SK-N-SH treated with all-trans-retinoic acid at 6 μM for 48 hours (cell line): ENCODE data around the gene LRMDA.

ENCODE experiments used
- ATAC-seq: fragments of 200-7000 bp; cut with Tn5 transposase; 3 replicates; pipeline ENCODE4 v1.9.1; 2020; ENCODE audit warnings: mild to moderate bottlenecking, moderate library complexity
- ARNTL ChIP-seq: fragments of 450-650 bp; formaldehyde crosslinking; IDR thresholded peaks from 2 replicates; pipeline ENCODE4 v1.5.0; 2020; ENCODE audit warnings: low read depth, mild to moderate bottlenecking, moderate library complexity, borderline replicate concordance
- BACH2 ChIP-seq: fragments of 250-450 bp; sonication (Bioruptor Pico); IDR thresholded peaks from 2 replicates; pipeline ENCODE4 v1.9.0; 2021; ENCODE audit warnings: mild to moderate bottlenecking, borderline replicate concordance
- CSDC2 ChIP-seq: fragments of 250-450 bp; sonication (Bioruptor Pico); IDR thresholded peaks from 2 replicates; pipeline ENCODE4 v1.5.0; 2020; ENCODE audit warnings: mild to moderate bottlenecking, moderate library complexity
- GLIS3 ChIP-seq: fragments of 250-450 bp; sonication (Bioruptor Pico); IDR thresholded peaks from 2 replicates; pipeline ENCODE4 v1.5.0; 2020; ENCODE audit warnings: mild to moderate bottlenecking, moderate library complexity
- ISL1 ChIP-seq: fragments of 250-450 bp; sonication (Bioruptor Pico); IDR thresholded peaks from 2 replicates; pipeline ENCODE4 v2.1.2; 2022; ENCODE audit warnings: mild to moderate bottlenecking, moderate library complexity
- OSR1 ChIP-seq: fragments of 250-450 bp; sonication (Bioruptor Pico); IDR thresholded peaks from 2 replicates; pipeline ENCODE4 v1.8.0; 2022; ENCODE audit warnings: moderate library complexity, mild to moderate bottlenecking, inconsistent platforms
- PATZ1 ChIP-seq: fragments of 250-450 bp; sonication (Bioruptor Pico); IDR thresholded peaks from 2 replicates; pipeline ENCODE4 v1.8.0; 2020; ENCODE audit warnings: mild to moderate bottlenecking, moderate library complexity, borderline replicate concordance
- PPARA ChIP-seq: fragments of 250-450 bp; sonication (Bioruptor Pico); IDR thresholded peaks from 2 replicates; pipeline ENCODE4 v1.5.0; 2020; ENCODE audit warnings: mild to moderate bottlenecking, borderline replicate concordance
- RARB ChIP-seq: fragments of 250-450 bp; sonication (Bioruptor Pico); IDR thresholded peaks from 2 replicates; pipeline ENCODE4 v1.8.0; 2021; ENCODE audit warnings: mild to moderate bottlenecking, moderate library complexity
- SNAI2 ChIP-seq: fragments of 250-450 bp; sonication (Bioruptor Pico); IDR thresholded peaks from 2 replicates; pipeline ENCODE4 v1.5.0; 2020; ENCODE audit warnings: mild to moderate bottlenecking, moderate library complexity
- TCF4 ChIP-seq: fragments of 250-450 bp; sonication (Bioruptor Pico); IDR thresholded peaks from 2 replicates; pipeline ENCODE4 v1.8.0; 2021; ENCODE audit warnings: mild to moderate bottlenecking, moderate library complexity, borderline replicate concordance
- ZC3H10 ChIP-seq: fragments of 250-450 bp; sonication (Bioruptor Pico); IDR thresholded peaks from 2 replicates; pipeline ENCODE4 v1.5.1; 2021; ENCODE audit warnings: mild to moderate bottlenecking, moderate library complexity
- ZFP3 ChIP-seq: fragments of 250-450 bp; sonication (Bioruptor Pico); IDR thresholded peaks from 2 replicates; pipeline ENCODE4 v1.5.0; 2020; ENCODE audit warnings: mild to moderate bottlenecking, moderate library complexity
- ZFP30 ChIP-seq: fragments of 450-650 bp; formaldehyde crosslinking; IDR thresholded peaks from 2 replicates; pipeline ENCODE4 v1.5.0; 2022; ENCODE audit warnings: mild to moderate bottlenecking, moderate library complexity
- ZNF565 ChIP-seq: fragments of 450-650 bp; formaldehyde crosslinking; conservative IDR thresholded peaks from 2 replicates; pipeline ENCODE4 v1.5.0; 2020; ENCODE audit warnings: low read depth, mild to moderate bottlenecking, moderate library complexity
- ZNF70 ChIP-seq: fragments of 450-650 bp; formaldehyde crosslinking; IDR thresholded peaks from 2 replicates; pipeline ENCODE4 v1.5.0; 2020; ENCODE audit warnings: mild to moderate bottlenecking, moderate library complexity
- TF ChIP-seq, protein P1 (sequence below): fragments of 250-450 bp; sonication (Bioruptor Pico); IDR thresholded peaks from 2 replicates; pipeline ENCODE4 v1.8.0; 2021; ENCODE audit warnings: low read depth, mild to moderate bottlenecking, moderate library complexity, borderline replicate concordance
- TF ChIP-seq, protein P2 (sequence below): fragments of 250-450 bp; sonication (Bioruptor Pico); IDR thresholded peaks from 2 replicates; pipeline ENCODE4 v1.5.1; 2021; ENCODE audit warnings: mild to moderate bottlenecking, moderate library complexity
- TF ChIP-seq, protein P3 (sequence below): fragments of 250-450 bp; sonication (Bioruptor Pico); IDR thresholded peaks from 2 replicates; pipeline ENCODE4 v1.5.1; 2020; ENCODE audit warnings: low read depth, mild to moderate bottlenecking, moderate library complexity
- TF ChIP-seq, protein P4 (sequence below): fragments of 250-450 bp; sonication (Bioruptor Pico); IDR thresholded peaks from 2 replicates; pipeline ENCODE4 v1.5.0; 2020; ENCODE audit warnings: mild to moderate bottlenecking, moderate library complexity

The LRMDA gene

DNA sequence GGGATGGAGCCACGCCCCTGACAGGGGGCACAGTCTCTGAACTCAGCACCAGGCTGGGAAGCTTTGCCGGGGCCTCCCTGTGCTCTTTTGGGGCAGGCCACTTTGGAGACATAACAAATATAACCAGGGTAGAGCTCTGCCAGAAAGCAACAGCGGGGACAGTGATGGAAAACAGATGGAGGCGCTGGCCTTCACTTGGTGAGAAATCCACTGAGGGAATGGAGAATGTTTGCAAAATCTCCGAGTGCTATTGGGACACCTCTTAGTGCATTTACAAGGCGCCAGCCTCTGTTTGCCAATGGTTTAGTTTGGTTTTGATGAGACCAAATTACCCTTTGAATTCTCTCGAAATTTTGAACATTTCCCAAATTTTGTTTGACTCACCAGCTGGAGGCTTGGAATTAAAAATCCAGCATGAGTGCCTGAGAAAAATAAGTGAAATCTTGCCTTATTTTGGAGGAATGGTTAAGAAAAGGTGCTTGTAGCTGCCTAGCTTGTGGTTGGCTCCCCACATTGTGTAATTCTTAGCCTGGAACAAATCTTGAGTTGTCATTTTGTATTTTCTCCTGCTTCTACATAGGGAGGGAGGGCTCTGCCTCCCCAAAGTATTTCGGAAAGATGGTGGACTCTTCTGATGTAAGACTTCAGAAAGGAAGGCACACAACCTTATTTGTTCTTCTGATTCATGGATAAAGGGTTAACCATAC, 980.5 kb downstream of the LRMDA start:
- no peak for ATAC-seq

DNA sequence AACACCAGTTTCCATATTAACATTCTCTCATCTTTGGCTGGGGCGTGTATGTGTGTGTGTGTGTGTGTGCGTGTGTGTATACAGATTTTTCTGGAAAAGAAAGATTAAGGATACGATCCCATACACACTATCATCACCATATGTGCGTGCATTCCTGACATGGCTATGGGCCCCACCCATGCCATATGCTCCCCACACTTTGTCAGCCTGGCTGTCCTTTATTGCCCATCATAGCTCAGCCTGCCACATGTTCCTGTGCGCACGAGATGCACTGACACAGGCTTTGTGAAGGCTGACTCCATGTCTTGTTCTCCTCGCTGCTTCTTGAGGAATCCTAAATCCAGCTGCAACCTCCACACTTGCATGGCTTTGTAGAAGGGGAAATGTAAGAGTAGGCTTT, 984.1 kb downstream of the LRMDA start:
- TF ChIP-seq GLIS3 (CRISPR knock-in tag): no peak
- TF ChIP-seq RARB (CRISPR knock-in tag): no peak
- TF ChIP-seq ARNTL (CRISPR knock-in tag): no peak
- no peak for TF ChIP-seq ZC3H10
- no peak for TF ChIP-seq OSR1 (CRISPR knock-in tag)
- no peak for TF ChIP-seq PPARA
- no peak for TF ChIP-seq ZFP30 (CRISPR knock-in tag)
- TF ChIP-seq, protein P1, sequence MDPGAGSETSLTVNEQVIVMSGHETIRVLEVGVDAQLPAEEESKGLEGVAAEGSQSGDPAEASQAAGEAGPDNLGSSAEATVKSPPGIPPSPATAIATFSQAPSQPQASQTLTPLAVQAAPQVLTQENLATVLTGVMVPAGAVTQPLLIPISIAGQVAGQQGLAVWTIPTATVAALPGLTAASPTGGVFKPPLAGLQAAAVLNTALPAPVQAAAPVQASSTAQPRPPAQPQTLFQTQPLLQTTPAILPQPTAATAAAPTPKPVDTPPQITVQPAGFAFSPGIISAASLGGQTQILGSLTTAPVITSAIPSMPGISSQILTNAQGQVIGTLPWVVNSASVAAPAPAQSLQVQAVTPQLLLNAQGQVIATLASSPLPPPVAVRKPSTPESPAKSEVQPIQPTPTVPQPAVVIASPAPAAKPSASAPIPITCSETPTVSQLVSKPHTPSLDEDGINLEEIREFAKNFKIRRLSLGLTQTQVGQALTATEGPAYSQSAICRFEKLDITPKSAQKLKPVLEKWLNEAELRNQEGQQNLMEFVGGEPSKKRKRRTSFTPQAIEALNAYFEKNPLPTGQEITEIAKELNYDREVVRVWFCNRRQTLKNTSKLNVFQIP: no peak
- TF ChIP-seq ZFP3 (CRISPR knock-in tag): no peak
- no peak for TF ChIP-seq BACH2 (CRISPR knock-in tag)
- TF ChIP-seq CSDC2 (CRISPR knock-in tag): no peak
- TF ChIP-seq SNAI2: no peak
- TF ChIP-seq, protein P2, sequence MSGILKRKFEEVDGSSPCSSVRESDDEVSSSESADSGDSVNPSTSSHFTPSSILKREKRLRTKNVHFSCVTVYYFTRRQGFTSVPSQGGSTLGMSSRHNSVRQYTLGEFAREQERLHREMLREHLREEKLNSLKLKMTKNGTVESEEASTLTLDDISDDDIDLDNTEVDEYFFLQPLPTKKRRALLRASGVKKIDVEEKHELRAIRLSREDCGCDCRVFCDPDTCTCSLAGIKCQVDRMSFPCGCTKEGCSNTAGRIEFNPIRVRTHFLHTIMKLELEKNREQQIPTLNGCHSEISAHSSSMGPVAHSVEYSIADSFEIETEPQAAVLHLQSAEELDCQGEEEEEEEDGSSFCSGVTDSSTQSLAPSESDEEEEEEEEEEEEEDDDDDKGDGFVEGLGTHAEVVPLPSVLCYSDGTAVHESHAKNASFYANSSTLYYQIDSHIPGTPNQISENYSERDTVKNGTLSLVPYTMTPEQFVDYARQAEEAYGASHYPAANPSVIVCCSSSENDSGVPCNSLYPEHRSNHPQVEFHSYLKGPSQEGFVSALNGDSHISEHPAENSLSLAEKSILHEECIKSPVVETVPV (CRISPR knock-in tag): no peak
- TF ChIP-seq ISL1: no peak
- TF ChIP-seq, protein P3, sequence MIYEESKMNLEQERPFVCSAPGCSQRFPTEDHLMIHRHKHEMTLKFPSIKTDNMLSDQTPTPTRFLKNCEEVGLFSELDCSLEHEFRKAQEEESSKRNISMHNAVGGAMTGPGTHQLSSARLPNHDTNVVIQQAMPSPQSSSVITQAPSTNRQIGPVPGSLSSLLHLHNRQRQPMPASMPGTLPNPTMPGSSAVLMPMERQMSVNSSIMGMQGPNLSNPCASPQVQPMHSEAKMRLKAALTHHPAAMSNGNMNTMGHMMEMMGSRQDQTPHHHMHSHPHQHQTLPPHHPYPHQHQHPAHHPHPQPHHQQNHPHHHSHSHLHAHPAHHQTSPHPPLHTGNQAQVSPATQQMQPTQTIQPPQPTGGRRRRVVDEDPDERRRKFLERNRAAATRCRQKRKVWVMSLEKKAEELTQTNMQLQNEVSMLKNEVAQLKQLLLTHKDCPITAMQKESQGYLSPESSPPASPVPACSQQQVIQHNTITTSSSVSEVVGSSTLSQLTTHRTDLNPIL (CRISPR knock-in tag): no peak
- TF ChIP-seq TCF4 (CRISPR knock-in tag): no peak
- no peak for ATAC-seq

More for the DNA sequence above, 980.5 kb downstream of the LRMDA start:
- TF ChIP-seq RARB (CRISPR knock-in tag): no peak
- no peak for TF ChIP-seq PATZ1 (CRISPR knock-in tag)
- TF ChIP-seq ZFP30 (CRISPR knock-in tag): no peak
- TF ChIP-seq, protein P4, sequence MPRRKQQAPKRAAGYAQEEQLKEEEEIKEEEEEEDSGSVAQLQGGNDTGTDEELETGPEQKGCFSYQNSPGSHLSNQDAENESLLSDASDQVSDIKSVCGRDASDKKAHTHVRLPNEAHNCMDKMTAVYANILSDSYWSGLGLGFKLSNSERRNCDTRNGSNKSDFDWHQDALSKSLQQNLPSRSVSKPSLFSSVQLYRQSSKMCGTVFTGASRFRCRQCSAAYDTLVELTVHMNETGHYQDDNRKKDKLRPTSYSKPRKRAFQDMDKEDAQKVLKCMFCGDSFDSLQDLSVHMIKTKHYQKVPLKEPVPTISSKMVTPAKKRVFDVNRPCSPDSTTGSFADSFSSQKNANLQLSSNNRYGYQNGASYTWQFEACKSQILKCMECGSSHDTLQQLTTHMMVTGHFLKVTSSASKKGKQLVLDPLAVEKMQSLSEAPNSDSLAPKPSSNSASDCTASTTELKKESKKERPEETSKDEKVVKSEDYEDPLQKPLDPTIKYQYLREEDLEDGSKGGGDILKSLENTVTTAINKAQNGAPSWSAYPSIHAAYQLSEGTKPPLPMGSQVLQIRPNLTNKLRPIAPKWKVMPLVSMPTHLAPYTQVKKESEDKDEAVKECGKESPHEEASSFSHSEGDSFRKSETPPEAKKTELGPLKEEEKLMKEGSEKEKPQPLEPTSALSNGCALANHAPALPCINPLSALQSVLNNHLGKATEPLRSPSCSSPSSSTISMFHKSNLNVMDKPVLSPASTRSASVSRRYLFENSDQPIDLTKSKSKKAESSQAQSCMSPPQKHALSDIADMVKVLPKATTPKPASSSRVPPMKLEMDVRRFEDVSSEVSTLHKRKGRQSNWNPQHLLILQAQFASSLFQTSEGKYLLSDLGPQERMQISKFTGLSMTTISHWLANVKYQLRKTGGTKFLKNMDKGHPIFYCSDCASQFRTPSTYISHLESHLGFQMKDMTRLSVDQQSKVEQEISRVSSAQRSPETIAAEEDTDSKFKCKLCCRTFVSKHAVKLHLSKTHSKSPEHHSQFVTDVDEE (CRISPR knock-in tag): no peak
- TF ChIP-seq, protein P3 (CRISPR knock-in tag): no peak
- no peak for TF ChIP-seq GLIS3 (CRISPR knock-in tag)
- TF ChIP-seq, protein P1: no peak
- TF ChIP-seq ZNF70: no peak
- TF ChIP-seq ZFP3 (CRISPR knock-in tag): no peak
- TF ChIP-seq ZNF565 (CRISPR knock-in tag): no peak
- no peak for TF ChIP-seq BACH2 (CRISPR knock-in tag)
- TF ChIP-seq PPARA: no peak
- TF ChIP-seq, all 23 proteins: peak for 0
